ENCODE results near the gene EARS2.

DNA sequence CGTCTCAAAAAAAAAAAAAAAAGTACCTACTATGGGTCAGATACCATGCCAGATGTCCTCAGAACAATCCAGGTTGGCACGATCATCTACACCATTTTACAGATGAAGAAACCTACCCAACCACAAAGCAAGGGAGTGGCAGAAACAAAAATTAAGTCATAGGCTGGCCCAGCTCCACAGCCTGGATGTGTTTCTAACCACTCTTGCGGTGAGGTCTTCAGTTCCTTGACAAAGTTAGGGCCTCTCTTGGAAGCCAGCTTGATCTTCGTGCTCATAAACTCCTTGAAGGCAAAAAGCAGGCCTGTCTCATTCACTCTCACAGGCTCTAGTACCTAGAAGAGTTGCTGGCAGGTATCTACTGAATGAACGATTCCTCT, 53.1 kb downstream of the EARS2 start:
- no peak for TF ChIP-seq POLR2A (IDR thresholded peaks at IDR 0.05)
- TF ChIP-seq, protein P1, sequence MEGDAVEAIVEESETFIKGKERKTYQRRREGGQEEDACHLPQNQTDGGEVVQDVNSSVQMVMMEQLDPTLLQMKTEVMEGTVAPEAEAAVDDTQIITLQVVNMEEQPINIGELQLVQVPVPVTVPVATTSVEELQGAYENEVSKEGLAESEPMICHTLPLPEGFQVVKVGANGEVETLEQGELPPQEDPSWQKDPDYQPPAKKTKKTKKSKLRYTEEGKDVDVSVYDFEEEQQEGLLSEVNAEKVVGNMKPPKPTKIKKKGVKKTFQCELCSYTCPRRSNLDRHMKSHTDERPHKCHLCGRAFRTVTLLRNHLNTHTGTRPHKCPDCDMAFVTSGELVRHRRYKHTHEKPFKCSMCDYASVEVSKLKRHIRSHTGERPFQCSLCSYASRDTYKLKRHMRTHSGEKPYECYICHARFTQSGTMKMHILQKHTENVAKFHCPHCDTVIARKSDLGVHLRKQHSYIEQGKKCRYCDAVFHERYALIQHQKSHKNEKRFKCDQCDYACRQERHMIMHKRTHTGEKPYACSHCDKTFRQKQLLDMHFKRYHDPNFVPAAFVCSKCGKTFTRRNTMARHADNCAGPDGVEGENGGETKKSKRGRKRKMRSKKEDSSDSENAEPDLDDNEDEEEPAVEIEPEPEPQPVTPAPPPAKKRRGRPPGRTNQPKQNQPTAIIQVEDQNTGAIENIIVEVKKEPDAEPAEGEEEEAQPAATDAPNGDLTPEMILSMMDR (IDR thresholded peaks at IDR 0.05) = no peak
